Measurements from ENCODE around the gene NELL2.

The NELL2 gene

DNA sequence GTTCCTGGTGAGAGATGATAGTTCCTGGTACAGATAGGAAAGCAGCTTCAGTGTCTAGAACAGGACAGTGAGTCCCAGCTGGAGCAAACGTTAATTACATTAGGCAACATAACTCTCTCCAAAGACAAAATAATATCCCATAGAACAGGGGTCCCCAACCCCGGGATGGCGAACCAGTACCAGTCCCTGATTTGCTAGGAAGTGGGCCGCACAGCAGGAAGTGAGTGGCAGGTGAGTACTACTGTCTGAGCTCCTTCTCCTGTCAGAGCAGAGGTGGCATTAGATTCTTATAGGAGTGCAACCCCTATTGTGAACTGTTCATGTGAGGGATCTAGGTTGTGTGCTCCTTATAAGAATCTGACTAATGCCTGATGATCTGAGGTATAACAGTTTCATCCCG is 204.1 kb downstream of the NELL2 start:
- TF ChIP-seq FOXK2 (IDR thresholded peaks at IDR 0.05) (no peak), NFRKB (IDR thresholded peaks at IDR 0.05) (no peak), ZNF384 (IDR thresholded peaks at IDR 0.05) (no peak), CTBP1 (IDR thresholded peaks at IDR 0.05; ENCODE audit: borderline replicate concordance) (no peak), L3MBTL2 (conservative IDR thresholded peaks at IDR 0.05) (no peak), BHLHE40 (IDR thresholded peaks at IDR 0.05; ENCODE audit: borderline replicate concordance) (no peak), TARDBP (IDR thresholded peaks at IDR 0.05) (no peak), LEF1 (IDR thresholded peaks at IDR 0.05; ENCODE audit: borderline replicate concordance) (no peak), ARNT (IDR thresholded peaks at IDR 0.05) (no peak), SP1 (IDR thresholded peaks at IDR 0.05) (no peak), FOXA1 (IDR thresholded peaks at IDR 0.05) (no peak), FOXM1 (IDR thresholded peaks at IDR 0.05; ENCODE audit: borderline replicate concordance) (no peak), SUZ12 (IDR thresholded peaks at IDR 0.05) (no peak), HDGF (IDR thresholded peaks at IDR 0.05; ENCODE audit: borderline replicate concordance) (no peak), ELF4 (IDR thresholded peaks at IDR 0.05) (no peak)
- TF ChIP-seq, protein P1, sequence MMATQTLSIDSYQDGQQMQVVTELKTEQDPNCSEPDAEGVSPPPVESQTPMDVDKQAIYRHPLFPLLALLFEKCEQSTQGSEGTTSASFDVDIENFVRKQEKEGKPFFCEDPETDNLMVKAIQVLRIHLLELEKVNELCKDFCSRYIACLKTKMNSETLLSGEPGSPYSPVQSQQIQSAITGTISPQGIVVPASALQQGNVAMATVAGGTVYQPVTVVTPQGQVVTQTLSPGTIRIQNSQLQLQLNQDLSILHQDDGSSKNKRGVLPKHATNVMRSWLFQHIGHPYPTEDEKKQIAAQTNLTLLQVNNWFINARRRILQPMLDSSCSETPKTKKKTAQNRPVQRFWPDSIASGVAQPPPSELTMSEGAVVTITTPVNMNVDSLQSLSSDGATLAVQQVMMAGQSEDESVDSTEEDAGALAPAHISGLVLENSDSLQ (IDR thresholded peaks at IDR 0.05), result no peak
- ChIA-PET CTCF (no interaction called here), POLR2A (no interaction called here)
- no peak for DNase-seq (ENCODE audit: extremely low spot score)

DNA sequence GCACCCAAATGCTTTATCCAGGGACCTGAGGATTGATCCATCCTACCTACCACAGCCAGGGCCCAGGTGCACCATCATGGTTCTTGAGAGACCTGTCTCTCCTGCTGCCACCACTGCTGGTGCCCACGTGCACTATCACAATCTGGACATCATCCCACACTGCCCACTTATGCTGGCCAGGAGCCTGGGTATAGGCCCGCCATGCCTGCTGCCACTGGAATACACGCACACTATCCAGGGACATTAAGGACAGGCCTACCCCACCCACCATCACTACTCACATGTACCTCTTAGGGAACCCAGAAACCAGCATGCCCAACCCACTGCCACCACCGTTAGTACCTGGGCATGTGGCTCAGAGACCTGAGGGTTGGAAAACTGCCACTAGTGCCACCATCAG is 207.7 kb downstream of the NELL2 start:
- CTCF ChIA-PET, result no interaction called here
- TF ChIP-seq NFRKB (IDR thresholded peaks at IDR 0.05) (no peak), SP1 (IDR thresholded peaks at IDR 0.05) (no peak), TARDBP (IDR thresholded peaks at IDR 0.05) (no peak), ZNF384 (IDR thresholded peaks at IDR 0.05) (no peak), FOXM1 (IDR thresholded peaks at IDR 0.05; ENCODE audit: borderline replicate concordance) (no peak), BHLHE40 (IDR thresholded peaks at IDR 0.05; ENCODE audit: borderline replicate concordance) (no peak), CTBP1 (IDR thresholded peaks at IDR 0.05; ENCODE audit: borderline replicate concordance) (no peak), HDGF (IDR thresholded peaks at IDR 0.05; ENCODE audit: borderline replicate concordance) (no peak), FOXK2 (IDR thresholded peaks at IDR 0.05) (no peak), LEF1 (IDR thresholded peaks at IDR 0.05; ENCODE audit: borderline replicate concordance) (no peak), FOXA1 (IDR thresholded peaks at IDR 0.05) (no peak), ARNT (IDR thresholded peaks at IDR 0.05) (no peak), L3MBTL2 (conservative IDR thresholded peaks at IDR 0.05) (no peak), SUZ12 (IDR thresholded peaks at IDR 0.05) (no peak), ELF4 (IDR thresholded peaks at IDR 0.05) (no peak)
- TF ChIP-seq, protein P1 (IDR thresholded peaks at IDR 0.05), result no peak
- POLR2A ChIA-PET, result no interaction called here
- DNase-seq (ENCODE audit: extremely low spot score), result no peak

DNA sequence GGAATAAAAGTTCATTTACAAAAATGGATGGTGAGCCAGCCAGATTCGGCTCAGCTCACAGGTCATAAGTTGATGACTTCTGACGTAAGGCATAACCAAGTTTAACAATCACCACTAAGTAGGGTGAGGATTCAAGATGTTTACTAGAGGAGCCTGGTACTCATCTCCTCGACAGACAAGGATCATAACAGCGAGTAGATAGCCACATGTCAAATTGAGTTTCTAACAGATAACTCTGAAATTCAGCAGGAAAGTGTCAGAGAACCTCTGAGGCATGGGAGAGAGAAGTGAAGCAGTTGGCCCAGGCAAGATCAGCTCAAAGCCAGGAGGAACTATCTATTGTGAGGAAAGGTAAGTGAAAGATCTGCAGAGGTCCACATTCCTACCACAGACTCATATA is 208.7 kb downstream of the NELL2 start:
- ChIA-PET CTCF (no interaction called here), POLR2A (no interaction called here)
- no peak for DNase-seq (ENCODE audit: extremely low spot score)
- no peak for TF ChIP-seq TARDBP (IDR thresholded peaks at IDR 0.05)
- TF ChIP-seq FOXA1 (IDR thresholded peaks at IDR 0.05), result no peak
- TF ChIP-seq CTBP1 (IDR thresholded peaks at IDR 0.05; ENCODE audit: borderline replicate concordance), result no peak
- TF ChIP-seq BHLHE40 (IDR thresholded peaks at IDR 0.05; ENCODE audit: borderline replicate concordance), result no peak
- no peak for TF ChIP-seq NFRKB (IDR thresholded peaks at IDR 0.05)
- no peak for TF ChIP-seq ARNT (IDR thresholded peaks at IDR 0.05)
- no peak for TF ChIP-seq SP1 (IDR thresholded peaks at IDR 0.05)
- no peak for TF ChIP-seq FOXM1 (IDR thresholded peaks at IDR 0.05; ENCODE audit: borderline replicate concordance)
- TF ChIP-seq LEF1 (IDR thresholded peaks at IDR 0.05; ENCODE audit: borderline replicate concordance), result no peak
- no peak for TF ChIP-seq ZNF384 (IDR thresholded peaks at IDR 0.05)
- TF ChIP-seq ELF4 (IDR thresholded peaks at IDR 0.05), result no peak
- TF ChIP-seq HDGF (IDR thresholded peaks at IDR 0.05; ENCODE audit: borderline replicate concordance), result no peak
- TF ChIP-seq, protein P1 (IDR thresholded peaks at IDR 0.05), result no peak
- TF ChIP-seq L3MBTL2 (conservative IDR thresholded peaks at IDR 0.05), result no peak

DNA sequence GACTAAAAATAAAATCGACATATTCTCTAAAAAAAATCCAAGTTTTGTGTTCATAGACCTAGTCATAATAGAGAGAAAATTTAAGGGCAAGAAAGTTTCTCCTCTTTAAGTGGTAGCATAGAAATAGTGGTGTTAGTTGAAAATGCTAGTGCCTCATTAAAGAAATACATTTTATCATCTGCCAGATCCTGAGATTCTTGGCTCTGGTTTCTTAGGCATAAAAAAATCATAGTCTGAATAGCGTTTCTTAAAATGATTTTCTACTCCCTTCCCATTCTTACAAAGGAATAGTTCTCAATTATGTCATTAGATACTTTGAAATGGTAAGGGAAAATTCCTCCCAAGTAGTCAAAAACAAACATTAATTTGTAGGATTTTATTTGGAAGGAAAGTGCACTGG is 212.8 kb downstream of the NELL2 start:
- ChIA-PET POLR2A (no interaction called here), CTCF (no interaction called here)
- TF ChIP-seq FOXM1 (IDR thresholded peaks at IDR 0.05; ENCODE audit: borderline replicate concordance), result no peak
- TF ChIP-seq HDGF (IDR thresholded peaks at IDR 0.05; ENCODE audit: borderline replicate concordance), result no peak
- TF ChIP-seq FOXK2 (IDR thresholded peaks at IDR 0.05), result no peak
- no peak for TF ChIP-seq ZNF384 (IDR thresholded peaks at IDR 0.05)
- TF ChIP-seq ELF4 (IDR thresholded peaks at IDR 0.05), result no peak
- no peak for TF ChIP-seq CTBP1 (IDR thresholded peaks at IDR 0.05; ENCODE audit: borderline replicate concordance)
- TF ChIP-seq SP1 (IDR thresholded peaks at IDR 0.05), result no peak
- no peak for TF ChIP-seq LEF1 (IDR thresholded peaks at IDR 0.05; ENCODE audit: borderline replicate concordance)
- no peak for TF ChIP-seq L3MBTL2 (conservative IDR thresholded peaks at IDR 0.05)
- TF ChIP-seq BHLHE40 (IDR thresholded peaks at IDR 0.05; ENCODE audit: borderline replicate concordance), result no peak

DNA sequence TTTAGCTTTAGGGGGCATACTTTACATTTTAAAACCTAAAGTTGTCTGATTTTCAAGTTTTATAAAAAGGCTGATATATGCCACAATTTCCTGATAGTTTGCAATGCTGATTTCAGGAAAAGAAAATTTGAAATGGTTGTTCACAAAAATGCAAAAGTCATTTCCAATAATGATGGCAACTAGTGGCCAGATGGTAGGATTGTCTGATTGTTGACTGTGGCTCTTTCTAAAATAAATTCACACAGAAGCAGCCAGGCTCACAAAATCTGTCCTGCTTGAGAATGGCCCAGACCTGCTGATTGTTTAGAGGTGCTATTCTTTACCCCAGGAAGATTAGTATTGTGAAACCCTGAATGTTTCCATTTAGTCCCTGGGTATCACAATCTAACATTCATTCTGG is 220.3 kb downstream of the NELL2 start:
- CTCF ChIA-PET, result no interaction called here
- TF ChIP-seq FOXM1 (IDR thresholded peaks at IDR 0.05; ENCODE audit: borderline replicate concordance) (no peak), SUZ12 (IDR thresholded peaks at IDR 0.05) (no peak), FOXA1 (IDR thresholded peaks at IDR 0.05) (no peak), ELF4 (IDR thresholded peaks at IDR 0.05) (no peak), BHLHE40 (IDR thresholded peaks at IDR 0.05; ENCODE audit: borderline replicate concordance) (no peak), ARNT (IDR thresholded peaks at IDR 0.05) (no peak), TARDBP (IDR thresholded peaks at IDR 0.05) (no peak), NFRKB (IDR thresholded peaks at IDR 0.05) (no peak), FOXK2 (IDR thresholded peaks at IDR 0.05) (no peak), SP1 (IDR thresholded peaks at IDR 0.05) (no peak), ZNF384 (IDR thresholded peaks at IDR 0.05) (no peak)
- TF ChIP-seq, protein P1 (IDR thresholded peaks at IDR 0.05), result no peak
- POLR2A ChIA-PET, result no interaction called here
- DNase-seq (ENCODE audit: extremely low spot score), result no peak

More for the DNA sequence above, 212.8 kb downstream of the NELL2 start:
- DNase-seq (ENCODE audit: extremely low spot score), result no peak

All from HEK293T (cell line).